GM18511 (cell line): ENCODE measurements around the gene ARHGEF28.

ENCODE experiments used
- ATAC-seq: cut with Tn5 transposase; IDR thresholded peaks from one replicate; pipeline ENCODE4 v1.9.1; 2021; ENCODE audit warnings: mild to moderate bottlenecking, moderate library complexity; ENCODE audit not compliant: unreplicated experiment

ARHGEF28 gene

GRCh38 chr5:73619606-73620333 is 6.2 kb upstream of the ARHGEF28 start:
- ATAC-seq: no peak

- no peak for ATAC-seq
Measured at GRCh38 chr5:73620334-73620687, 5.7 kb upstream of the ARHGEF28 start.

- ATAC-seq: no peak
Measured at GRCh38 chr5:73623060-73623459, 2.9 kb upstream of the ARHGEF28 start.

- no peak for ATAC-seq
Measured at GRCh38 chr5:73623901-73624404, 2.0 kb upstream of the ARHGEF28 start.

GRCh38 chr5:73624888-73625287 is 1.1 kb upstream of the ARHGEF28 start:
- no peak for ATAC-seq

- peak; percentile 20 for ATAC-seq
Measured at GRCh38 chr5:73625372-73625943, 538 bp upstream of the ARHGEF28 start.

GRCh38 chr5:73626814-73627313 is 868 bp downstream of the ARHGEF28 start:
- ATAC-seq: no peak

GRCh38 chr5:73629456-73629855 is 3.5 kb downstream of the ARHGEF28 start:
- ATAC-seq: no peak

GRCh38 chr5:73630765-73631164 is 4.8 kb downstream of the ARHGEF28 start:
- ATAC-seq: no peak

- no peak for ATAC-seq
Measured at GRCh38 chr5:73631500-73631899, 5.5 kb downstream of the ARHGEF28 start.

- ATAC-seq: no peak
Measured at GRCh38 chr5:73633060-73633459, 7.1 kb downstream of the ARHGEF28 start.

- ATAC-seq: no peak
Measured at GRCh38 chr5:73636408-73636807, 10.4 kb downstream of the ARHGEF28 start.

- ATAC-seq: no peak
Measured at GRCh38 chr5:73637565-73637964, 11.6 kb downstream of the ARHGEF28 start.

- no peak for ATAC-seq
Measured at GRCh38 chr5:73638344-73639095, 12.5 kb downstream of the ARHGEF28 start.

- no peak for ATAC-seq
Measured at GRCh38 chr5:73640861-73641320, 14.9 kb downstream of the ARHGEF28 start.

GRCh38 chr5:73641811-73642210 is 15.8 kb downstream of the ARHGEF28 start:
- no peak for ATAC-seq

- ATAC-seq: no peak
Measured at GRCh38 chr5:73642344-73642743, 16.3 kb downstream of the ARHGEF28 start.

- no peak for ATAC-seq
Measured at GRCh38 chr5:73644385-73644963, 18.5 kb downstream of the ARHGEF28 start.

GRCh38 chr5:73647721-73648120 is 21.7 kb downstream of the ARHGEF28 start:
- no peak for ATAC-seq

GRCh38 chr5:73648515-73648914 is 22.5 kb downstream of the ARHGEF28 start:
- ATAC-seq: no peak

- no peak for ATAC-seq
Measured at GRCh38 chr5:73649926-73650325, 23.9 kb downstream of the ARHGEF28 start.
